A673 (cell line): ENCODE results near the gene TM6SF1. TPM values are rescaled to one million over a fixed set of nuclear protein-coding genes. Genes with fewer than 3 reads are reported as not detected.

Source experiments
- BruUV-seq: library from RNA; stranded (reverse); fragments of 400-500 nt; replicated peaks from 2 replicates; lab custom pipeline; 2021; lab: Mats Ljungman, UMichigan
- CTCF ChIA-PET: fragments of 300-600 bp; sonication (Branson Sonifier 250); formaldehyde crosslinking; loops from one replicate; lab custom pipeline; 2022; ENCODE audit warnings: antibody characterized with exemption; lab: Charles Lee
- POLR2A ChIA-PET: fragments of 300-600 bp; sonication (Branson Sonifier 250); formaldehyde crosslinking; loops from one replicate; lab custom pipeline; 2022; ENCODE audit warnings: antibody characterized with exemption; ENCODE audit not compliant: low non-redundant PET; lab: Charles Lee
- DNase-seq: peaks from one replicate; pipeline ENCODE4 v3.0.0-alpha.2; 2015; ENCODE audit warnings: low spot score
- H3K27ac ChIP-seq: fragments of 200-600 bp; sonication (generic); 2 replicates; pipeline ENCODE4 v1.5.1; 2016; ENCODE audit warnings: mixed run types, low read depth, mild to moderate bottlenecking, mixed read lengths, antibody characterized with exemption, low read length; ENCODE audit not compliant: poor library complexity, severe bottlenecking
- H3K27me3 ChIP-seq: fragments of 200-600 bp; sonication (generic); replicated peaks from 2 replicates; pipeline ENCODE4 v1.6.1; 2017; ENCODE audit warnings: mixed run types, low read depth, mild to moderate bottlenecking, mixed read lengths, antibody characterized with exemption, low read length; ENCODE audit not compliant: insufficient read depth, poor library complexity
- H3K36me3 ChIP-seq: fragments of 200-600 bp; sonication (generic); 2 replicates; pipeline ENCODE4 v1.6.1; 2016; ENCODE audit warnings: mixed run types, mild to moderate bottlenecking, mixed read lengths, antibody characterized with exemption, low read length; ENCODE audit not compliant: insufficient read depth, poor library complexity, severe bottlenecking
- H3K4me1 ChIP-seq: fragments of 200-600 bp; sonication (generic); 2 replicates; pipeline ENCODE4 v1.6.1; 2017; ENCODE audit warnings: mixed run types, mild to moderate bottlenecking, mixed read lengths, antibody characterized with exemption, low read length; ENCODE audit not compliant: insufficient read depth, poor library complexity, severe bottlenecking
- H3K4me3 ChIP-seq: fragments of 200-600 bp; sonication (generic); 2 replicates; pipeline ENCODE4 v1.5.1; 2016; ENCODE audit warnings: low read depth, mixed run types, mild to moderate bottlenecking, mixed read lengths, low read length; ENCODE audit not compliant: poor library complexity, severe bottlenecking
- H3K9me3 ChIP-seq: fragments of 200-600 bp; sonication (generic); 2 replicates; pipeline ENCODE4 v1.6.1; 2016; ENCODE audit warnings: mixed run types, low read depth, mild to moderate bottlenecking, mixed read lengths, antibody characterized with exemption, low read length; ENCODE audit not compliant: poor library complexity, severe bottlenecking
- EZH2 ChIP-seq: fragments of 200-600 bp; sonication (generic); IDR thresholded peaks from 2 replicates; pipeline ENCODE4 v1.6.1; 2017; ENCODE audit warnings: borderline replicate concordance, low read depth, mild to moderate bottlenecking, mixed read lengths, antibody characterized with exemption, low read length; ENCODE audit not compliant: poor library complexity, severe bottlenecking
- intact Hi-C: fragments of 100-400 bp; cut with micrococcal nuclease; formaldehyde crosslinking; loops from one replicate; pipeline ENCODE4 v1.10.0; 2022; ENCODE audit not compliant: unreplicated experiment
- total RNA-seq: library from RNA; stranded (reverse); gene quantifications from 2 replicates; pipeline ENCODE4 v1.2.3, GENCODE V29; 2021
- TF ChIP-seq, protein P1 (sequence below): fragments of 300-800, 200-600 bp; sonication (generic); conservative IDR thresholded peaks from 2 replicates; pipeline ENCODE4 v1.5.1; 2017; ENCODE audit warnings: low read depth, mild to moderate bottlenecking, antibody characterized with exemption, low read length, moderate library complexity, mixed read lengths

TM6SF1 gene
- total RNA-seq, 1 experiment from 2014 or later = 1.8 TPM

- H3K4me3 ChIP-seq = no peak overlapping the region
- ChIA-PET POLR2A (no interaction called here), CTCF (no interaction called here)
- intact Hi-C loops = no loop called here
- TF ChIP-seq, protein P1, sequence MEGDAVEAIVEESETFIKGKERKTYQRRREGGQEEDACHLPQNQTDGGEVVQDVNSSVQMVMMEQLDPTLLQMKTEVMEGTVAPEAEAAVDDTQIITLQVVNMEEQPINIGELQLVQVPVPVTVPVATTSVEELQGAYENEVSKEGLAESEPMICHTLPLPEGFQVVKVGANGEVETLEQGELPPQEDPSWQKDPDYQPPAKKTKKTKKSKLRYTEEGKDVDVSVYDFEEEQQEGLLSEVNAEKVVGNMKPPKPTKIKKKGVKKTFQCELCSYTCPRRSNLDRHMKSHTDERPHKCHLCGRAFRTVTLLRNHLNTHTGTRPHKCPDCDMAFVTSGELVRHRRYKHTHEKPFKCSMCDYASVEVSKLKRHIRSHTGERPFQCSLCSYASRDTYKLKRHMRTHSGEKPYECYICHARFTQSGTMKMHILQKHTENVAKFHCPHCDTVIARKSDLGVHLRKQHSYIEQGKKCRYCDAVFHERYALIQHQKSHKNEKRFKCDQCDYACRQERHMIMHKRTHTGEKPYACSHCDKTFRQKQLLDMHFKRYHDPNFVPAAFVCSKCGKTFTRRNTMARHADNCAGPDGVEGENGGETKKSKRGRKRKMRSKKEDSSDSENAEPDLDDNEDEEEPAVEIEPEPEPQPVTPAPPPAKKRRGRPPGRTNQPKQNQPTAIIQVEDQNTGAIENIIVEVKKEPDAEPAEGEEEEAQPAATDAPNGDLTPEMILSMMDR = no peak
- TF ChIP-seq EZH2 = no peak
- no peak for DNase-seq
- H3K4me1 ChIP-seq = no peaks in the 10 kb centered on the region
- no peaks in the 10 kb centered on the region for H3K36me3 ChIP-seq
- peaks cover 6% of the 10 kb centered on the region for H3K9me3 ChIP-seq
- no TSS peak for BruUV-seq
- H3K27me3 ChIP-seq = no peaks in the 10 kb centered on the region
- H3K27ac ChIP-seq = no peak overlapping the region
These were observed 67.4 kb downstream of the TM6SF1 start for GRCh38 chr15:83174891-83175290.

GRCh38 chr15:83178390-83178789 is 70.9 kb downstream of the TM6SF1 start:
- BruUV-seq = no TSS peak

GRCh38 chr15:83178869-83179325 is 71.5 kb downstream of the TM6SF1 start:
- H3K27ac ChIP-seq = no peak overlapping the region
- H3K27me3 ChIP-seq = no peaks in the 10 kb centered on the region
- TF ChIP-seq, protein P1 = no peak
- no peak for TF ChIP-seq EZH2
- no peaks in the 10 kb centered on the region for H3K4me1 ChIP-seq
- ChIA-PET CTCF (no interaction called here), POLR2A (no interaction called here)
- H3K4me3 ChIP-seq = no peak overlapping the region
- intact Hi-C loops = no loop called here
- no peak for DNase-seq
- no peaks in the 10 kb centered on the region for H3K36me3 ChIP-seq
- no peaks in the 10 kb centered on the region for H3K9me3 ChIP-seq
- no TSS peak for BruUV-seq

More at GRCh38 chr15:83178390-83178789, 70.9 kb downstream of the TM6SF1 start:
- no peaks in the 10 kb centered on the region for H3K9me3 ChIP-seq
- H3K36me3 ChIP-seq = no peaks in the 10 kb centered on the region
- no peaks in the 10 kb centered on the region for H3K4me1 ChIP-seq
- ChIA-PET POLR2A (no interaction called here), CTCF (no interaction called here)
- no peak overlapping the region for H3K4me3 ChIP-seq
- TF ChIP-seq EZH2 = no peak
- TF ChIP-seq, protein P1 = no peak
- no peaks in the 10 kb centered on the region for H3K27me3 ChIP-seq
- no peak overlapping the region for H3K27ac ChIP-seq
- DNase-seq = no peak
- intact Hi-C loops = no loop called here
